Measurements from ENCODE around the gene MCM3AP. TPM values are rescaled to one million over a fixed set of nuclear protein-coding genes. Genes with fewer than 3 reads are reported as not detected.

The MCM3AP gene
- total RNA-seq, 4 donors from 2014 or later = 58.6 to 89.2 (median 81.9) TPM

DNA sequence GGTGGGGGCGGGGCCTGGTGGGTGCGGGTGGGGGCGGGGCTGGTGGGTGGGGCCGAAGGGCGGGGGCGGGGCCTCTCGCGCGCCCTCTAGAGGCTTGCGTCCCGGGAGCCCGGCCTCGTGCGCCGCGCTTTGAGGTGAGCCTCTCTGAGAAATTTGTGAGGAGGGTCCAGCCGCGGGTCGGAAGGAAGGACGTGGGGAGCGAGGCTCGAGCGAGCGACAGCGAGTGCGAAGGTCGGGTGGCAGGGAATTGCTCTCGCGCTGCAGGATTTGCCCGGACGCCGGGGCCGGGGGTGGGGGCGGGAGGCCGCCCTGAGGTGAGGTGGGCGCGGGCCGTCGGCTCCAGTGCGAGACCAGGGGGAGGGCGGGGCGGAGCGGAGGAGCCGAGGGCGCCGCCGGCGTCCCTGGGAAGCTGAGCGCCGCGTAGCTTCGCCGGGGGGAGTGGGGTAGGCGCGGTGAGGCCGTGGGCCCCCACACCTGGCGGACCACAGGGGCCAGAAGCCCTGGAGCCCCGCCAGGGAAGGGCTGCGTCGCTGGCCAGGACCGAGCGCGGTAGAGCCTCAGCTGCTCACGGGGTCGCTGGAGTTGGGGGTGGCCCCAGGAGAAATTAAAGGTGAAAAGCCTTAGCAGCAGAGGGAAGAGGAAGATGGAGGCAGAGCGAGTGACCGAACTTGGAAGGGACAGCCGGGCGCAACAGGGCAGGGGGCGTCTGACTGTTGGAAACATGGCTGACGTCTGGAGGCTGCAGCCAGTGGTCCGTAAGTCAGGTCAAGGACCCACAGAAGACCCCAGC lies 56.1 kb downstream of the MCM3AP start:
- no peaks in the 10 kb centered on the region for H3K27me3 ChIP-seq
- peaks cover 25 to 50% (median 44%) of the 10 kb centered on the region in 4 donors for H3K4me1 ChIP-seq
- peaks cover 2 to 16% (median 13%) of the 10 kb centered on the region in 4 donors for H3K36me3 ChIP-seq
- peak overlapping the region; percentile 88 to 90 (median 89) for H3K27ac ChIP-seq (replicated peaks in 1 of 4)
- peak overlapping the region; percentile 78 to 96 (median 88) for H3K4me3 ChIP-seq
- TF ChIP-seq, protein P1, sequence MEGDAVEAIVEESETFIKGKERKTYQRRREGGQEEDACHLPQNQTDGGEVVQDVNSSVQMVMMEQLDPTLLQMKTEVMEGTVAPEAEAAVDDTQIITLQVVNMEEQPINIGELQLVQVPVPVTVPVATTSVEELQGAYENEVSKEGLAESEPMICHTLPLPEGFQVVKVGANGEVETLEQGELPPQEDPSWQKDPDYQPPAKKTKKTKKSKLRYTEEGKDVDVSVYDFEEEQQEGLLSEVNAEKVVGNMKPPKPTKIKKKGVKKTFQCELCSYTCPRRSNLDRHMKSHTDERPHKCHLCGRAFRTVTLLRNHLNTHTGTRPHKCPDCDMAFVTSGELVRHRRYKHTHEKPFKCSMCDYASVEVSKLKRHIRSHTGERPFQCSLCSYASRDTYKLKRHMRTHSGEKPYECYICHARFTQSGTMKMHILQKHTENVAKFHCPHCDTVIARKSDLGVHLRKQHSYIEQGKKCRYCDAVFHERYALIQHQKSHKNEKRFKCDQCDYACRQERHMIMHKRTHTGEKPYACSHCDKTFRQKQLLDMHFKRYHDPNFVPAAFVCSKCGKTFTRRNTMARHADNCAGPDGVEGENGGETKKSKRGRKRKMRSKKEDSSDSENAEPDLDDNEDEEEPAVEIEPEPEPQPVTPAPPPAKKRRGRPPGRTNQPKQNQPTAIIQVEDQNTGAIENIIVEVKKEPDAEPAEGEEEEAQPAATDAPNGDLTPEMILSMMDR (IDR thresholded peaks at IDR 0.05) = peak; percentile 50 to 76 (median 70)
- TF ChIP-seq EP300 (IDR thresholded peaks at IDR 0.05) (no peak), POLR2AphosphoS5 (IDR thresholded peaks at IDR 0.05) (no peak)
- WGBS = 7% methylated on average over 30 of the region's 72 CpGs
- intact Hi-C loops (cut with DNase I) = loop anchor here (2.0 to 5.0 kb wide), 3 partner anchors 42 to 259 kb away; partner anchors contain the start of gene PCNT
- DNase-seq (ENCODE audit: extremely low spot score) = no peak
- no peaks in the 10 kb centered on the region for H3K9me3 ChIP-seq

DNA sequence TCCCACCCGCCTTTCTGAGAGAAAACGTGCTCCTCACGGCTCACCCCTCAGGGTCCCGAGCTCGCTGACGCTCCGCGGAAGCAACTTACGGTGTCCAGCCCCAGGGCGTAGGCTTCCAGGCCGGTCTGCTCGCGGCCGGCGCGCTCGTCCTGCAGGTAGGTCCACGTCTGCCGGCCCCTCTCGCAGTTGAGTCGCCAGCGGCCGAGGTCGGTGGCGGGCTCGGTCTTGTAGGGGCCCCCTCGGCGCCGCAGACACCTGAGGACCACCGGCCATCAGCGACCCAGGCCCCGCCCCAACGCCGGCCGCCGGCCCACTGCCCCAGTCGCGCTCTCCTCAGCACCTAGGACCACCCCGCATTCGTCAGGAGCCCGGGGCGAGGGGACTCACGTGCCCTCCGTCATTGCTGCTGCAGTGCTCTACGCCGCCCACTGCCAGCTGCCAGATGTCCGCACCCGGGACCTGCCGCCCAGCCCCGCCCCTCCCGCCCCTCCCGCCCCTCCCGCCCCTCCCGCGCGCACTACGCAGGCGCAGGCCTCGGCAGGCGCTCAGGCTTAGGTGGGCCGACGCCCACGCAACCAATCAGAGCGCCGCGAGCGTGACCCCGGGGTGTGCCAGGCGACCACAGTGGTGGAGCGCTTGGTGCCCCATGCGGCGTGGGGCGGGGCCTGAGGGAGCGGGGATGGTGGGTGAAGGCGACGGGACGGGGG lies 56.9 kb downstream of the MCM3AP start, which contains the start of gene LSS:
TSS of gene LSS (minus strand) at position 430 of the 707 bp plus-strand sequence. CDS start at position 401, 29 bp downstream.
- Histone ChIP-seq H3K27ac (replicated peaks in 1 of 4) (peak within 1 kb of the TSS; percentile 88 to 90 (median 89)), H3K4me3 (peak within 1 kb of the TSS; percentile 78 to 96 (median 88)), H3K9me3 (no peaks in the 10 kb centered on the region), H3K27me3 (no peaks in the 10 kb centered on the region), H3K36me3 (peaks cover 0 to 9% (median 5%) of the 10 kb centered on the region in 4 donors), H3K4me1 (peaks cover 25 to 50% (median 44%) of the 10 kb centered on the region in 4 donors)
- peak; percentile 50 for TF ChIP-seq POLR2A (IDR thresholded peaks at IDR 0.05; ENCODE audit: low read depth)
- no peak for TF ChIP-seq EP300 (IDR thresholded peaks at IDR 0.05)
- TF ChIP-seq, protein P1 (IDR thresholded peaks at IDR 0.05) = no peak
- peak; percentile 83 to 86 for TF ChIP-seq POLR2AphosphoS5 (IDR thresholded peaks at IDR 0.05)
- DNase-seq (ENCODE audit: extremely low spot score) = peak; percentile 98
- intact Hi-C loops (cut with DNase I) = loop anchor here (2.0 to 5.0 kb wide), 3 partner anchors 41 to 258 kb away; partner anchors contain the start of gene PCNT
- 1% methylated on average over 16 of the region's 77 CpGs for WGBS

DNA sequence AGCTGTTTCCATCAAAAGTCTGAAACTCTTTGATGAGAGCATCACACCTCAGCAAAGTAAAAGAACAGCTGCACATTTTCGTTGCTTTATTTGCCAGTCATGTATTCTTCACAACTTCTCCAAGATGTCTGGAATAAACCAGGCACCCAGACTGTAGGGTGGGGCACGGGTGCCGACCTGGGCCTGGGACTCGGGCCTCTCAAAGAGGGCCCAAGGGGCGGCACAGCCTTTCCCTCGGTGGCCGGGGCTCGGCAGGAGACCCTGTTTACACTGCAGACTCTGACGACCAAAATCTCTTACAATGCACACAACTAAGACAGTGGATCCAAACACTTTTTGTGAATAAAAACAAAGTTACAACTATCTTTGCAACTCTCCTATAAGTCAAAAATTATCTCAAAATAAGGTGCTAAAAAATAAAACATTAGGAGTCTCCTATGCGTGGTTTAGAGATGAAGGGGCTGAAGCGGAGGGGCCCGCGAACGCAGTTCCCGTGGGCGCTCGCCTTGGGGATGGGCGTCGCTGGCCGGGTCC lies 57.5 kb downstream of the MCM3AP start:
- peaks cover 25 to 52% (median 44%) of the 10 kb centered on the region in 4 donors for H3K4me1 ChIP-seq
- no peak for TF ChIP-seq EP300 (IDR thresholded peaks at IDR 0.05)
- TF ChIP-seq, protein P1 (IDR thresholded peaks at IDR 0.05) = no peak
- no peak for TF ChIP-seq POLR2A (IDR thresholded peaks at IDR 0.05; ENCODE audit: low read depth)
- no peak for TF ChIP-seq POLR2AphosphoS5 (IDR thresholded peaks at IDR 0.05)

GRCh38 chr21:46226920-46227599 lies 58.4 kb downstream of the MCM3AP start:
- intact Hi-C loops (cut with DNase I) = loop anchor here (5.0 kb wide), 1 partner anchor 40 kb away; no protein-coding TSS in a partner anchor
- TF ChIP-seq EP300 (IDR thresholded peaks at IDR 0.05) (no peak), POLR2AphosphoS5 (IDR thresholded peaks at IDR 0.05) (peak in 1 of 2 donors; percentile 33)
- H3K27ac ChIP-seq (replicated peaks in 1 of 4) = peak overlapping the region; percentile 88 to 90 (median 89)
- H3K4me3 ChIP-seq = peak overlapping the region; percentile 78 to 96 (median 88)
- WGBS = 59% methylated on average over 3 of the region's 4 CpGs
- H3K27me3 ChIP-seq = no peaks in the 10 kb centered on the region
- DNase-seq (ENCODE audit: extremely low spot score) = no peak
- peaks cover 32 to 57% (median 44%) of the 10 kb centered on the region in 4 donors for H3K4me1 ChIP-seq
- peaks cover 2 to 19% (median 11%) of the 10 kb centered on the region in 4 donors for H3K36me3 ChIP-seq
- no peaks in the 10 kb centered on the region for H3K9me3 ChIP-seq

More for the DNA sequence above, 57.5 kb downstream of the MCM3AP start:
- intact Hi-C loops (cut with DNase I) = loop anchor here (2.0 to 5.0 kb wide), 3 partner anchors 41 to 257 kb away; partner anchors contain the start of gene PCNT
- H3K36me3 ChIP-seq = peaks cover 0 to 11% (median 3%) of the 10 kb centered on the region in 4 donors
- WGBS = 2% methylated on average over 18 of the region's 20 CpGs
- no peaks in the 10 kb centered on the region for H3K27me3 ChIP-seq
- peak overlapping the region; percentile 78 to 96 (median 88) for H3K4me3 ChIP-seq
- no peak for DNase-seq (ENCODE audit: extremely low spot score)
- H3K27ac ChIP-seq (replicated peaks in 1 of 4) = peak overlapping the region; percentile 88 to 90 (median 89)
- no peaks in the 10 kb centered on the region for H3K9me3 ChIP-seq

All from esophagus muscularis mucosa (tissue), 4 donors.